GM12865 (cell line): Measurements from ENCODE around the gene HOGA1.
A peak's percentile ranks its signal among the peaks of the same experiment; 100 is the strongest.
"Not testable (repeated sequence)": the region's sequence is repeated elsewhere in the genome, so short reads cannot be mapped to it uniquely, and the experiment has no call there.

Experiments used
- DNase-seq: peaks from one replicate; pipeline ENCODE4 v3.0.0; 2010; ENCODE audit warnings: low read depth
- H3K4me3 ChIP-seq: 2 replicates; pipeline ENCODE4 v1.5.1; 2011; ENCODE audit warnings: mild to moderate bottlenecking, low read depth, low read length, control low read depth
- CTCF ChIP-seq: IDR thresholded peaks from 2 replicates; pipeline ENCODE4 v1.5.1; 2011; ENCODE audit warnings: low read length, control low read depth, low read depth, inconsistent platforms; ENCODE audit not compliant: insufficient read depth; ENCODE audit errors: missing control alignments

HOGA1 gene

GRCh38 chr10:97548828-97549455, 35.2 kb upstream of the HOGA1 start:
- DNase-seq, result no peak
- no peak overlapping the region for H3K4me3 ChIP-seq
- no peak for TF ChIP-seq CTCF

GRCh38 chr10:97549587-97550322, 34.4 kb upstream of the HOGA1 start:
- no peak overlapping the region for H3K4me3 ChIP-seq
- TF ChIP-seq CTCF, result no peak
- DNase-seq, result no peak

- no peak for TF ChIP-seq CTCF
- no peak for DNase-seq
- no peak overlapping the region for H3K4me3 ChIP-seq
Observed at GRCh38 chr10:97550336-97551149, 33.6 kb upstream of the HOGA1 start.

GRCh38 chr10:97551271-97551670, 32.9 kb upstream of the HOGA1 start:
- no peak for TF ChIP-seq CTCF
- DNase-seq, result no peak
- no peak overlapping the region for H3K4me3 ChIP-seq

GRCh38 chr10:97553575-97554031, 30.6 kb upstream of the HOGA1 start:
- peak; percentile 81 for DNase-seq
- no peak overlapping the region for H3K4me3 ChIP-seq
- TF ChIP-seq CTCF, result peak; percentile 86

DNA sequence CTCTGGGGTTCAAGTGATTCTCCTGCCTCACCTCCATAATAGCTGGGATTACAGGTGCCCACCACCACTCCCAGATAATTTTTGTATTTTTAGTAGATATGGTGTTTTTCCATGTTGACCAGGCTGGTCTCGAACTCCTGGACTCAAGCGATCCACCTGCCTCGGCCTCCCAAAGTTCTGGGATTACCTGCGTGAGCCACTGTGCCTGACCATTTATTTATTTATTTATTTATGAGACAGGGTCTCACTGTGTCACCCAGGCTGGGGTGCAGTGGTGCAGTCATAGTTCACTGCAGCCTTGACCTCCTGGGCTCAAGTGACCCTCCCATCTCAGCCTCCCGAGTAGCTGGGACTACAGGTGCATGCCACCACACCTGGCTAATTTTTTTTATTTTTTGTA, 29.9 kb upstream of the HOGA1 start:
- DNase-seq, result not testable (repeated sequence)

GRCh38 chr10:97555541-97555940, 28.6 kb upstream of the HOGA1 start:
- peak; percentile 83 for DNase-seq
- peak overlapping the region; percentile 49; the same call in 1 of the 2 replicates for H3K4me3 ChIP-seq

More for the DNA sequence above, 29.9 kb upstream of the HOGA1 start:
- H3K4me3 ChIP-seq, result not testable (repeated sequence)

DNA sequence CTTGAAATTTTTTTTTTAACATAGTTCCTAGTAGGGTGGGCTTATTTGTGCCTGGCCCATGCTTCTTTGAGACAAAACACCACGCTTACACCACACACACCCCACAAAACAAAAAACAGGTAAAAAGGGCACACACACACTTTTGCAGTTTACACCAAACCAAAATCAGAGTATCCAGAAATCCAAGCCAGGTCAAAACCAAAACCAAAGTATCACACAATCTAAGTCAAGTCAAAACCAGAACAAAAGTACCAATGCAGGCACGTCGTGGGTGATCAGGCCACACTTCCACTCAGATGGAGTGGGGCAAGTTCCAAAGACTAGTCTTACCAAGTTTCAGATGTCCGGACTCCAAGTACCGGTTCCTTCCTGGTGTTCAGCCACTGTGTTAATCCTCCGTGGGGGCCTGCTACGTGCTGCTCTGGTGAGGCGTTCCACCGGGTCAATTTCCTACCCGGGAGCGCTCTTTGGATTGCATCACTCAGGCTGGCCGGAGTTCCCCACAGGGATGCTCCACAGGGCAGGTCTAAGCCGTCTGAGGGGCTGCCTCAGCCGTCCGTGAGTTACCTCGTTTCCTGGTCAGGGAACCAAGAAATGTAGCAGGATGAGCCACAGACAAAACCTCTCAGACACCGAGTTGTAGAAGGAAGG, 23.3 kb upstream of the HOGA1 start:
- H3K4me3 ChIP-seq, result peak overlapping the region; percentile 68
- DNase-seq, result peak; percentile 56

DNA sequence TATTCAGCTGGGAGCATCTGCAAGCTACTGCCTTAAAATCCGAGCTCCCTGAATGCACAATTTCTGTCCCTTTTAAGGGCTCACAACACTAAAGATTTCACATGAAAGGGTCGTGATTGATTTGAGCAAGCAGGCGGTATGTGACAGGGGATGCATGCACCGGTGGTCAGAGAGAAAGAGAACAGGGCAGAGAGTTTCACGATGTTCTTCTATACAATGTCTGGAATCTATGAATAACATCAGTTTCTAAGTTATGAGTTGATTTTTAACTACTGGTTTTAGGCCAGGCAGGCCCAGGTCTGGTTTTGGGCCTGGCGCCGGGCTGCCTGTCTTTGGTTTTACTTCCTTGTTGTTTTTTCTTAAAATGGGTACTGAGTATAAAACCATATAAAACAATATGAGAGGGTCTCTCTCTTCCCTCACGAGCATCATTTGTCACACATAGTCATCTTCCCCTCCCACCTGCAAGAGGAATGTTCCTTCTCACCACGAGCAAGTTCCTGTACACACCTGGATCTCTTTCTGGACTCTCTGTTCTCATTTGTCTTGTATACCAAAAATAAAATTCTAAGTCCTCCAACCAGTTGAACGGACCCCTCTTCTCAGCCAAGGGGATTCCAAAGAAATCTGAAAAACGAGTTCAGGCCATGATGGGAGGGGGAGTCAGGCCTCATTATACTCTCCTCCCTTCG, 22.7 kb upstream of the HOGA1 start:
- peak; percentile 63 for DNase-seq
- H3K4me3 ChIP-seq, result peak overlapping the region; percentile 68

DNA sequence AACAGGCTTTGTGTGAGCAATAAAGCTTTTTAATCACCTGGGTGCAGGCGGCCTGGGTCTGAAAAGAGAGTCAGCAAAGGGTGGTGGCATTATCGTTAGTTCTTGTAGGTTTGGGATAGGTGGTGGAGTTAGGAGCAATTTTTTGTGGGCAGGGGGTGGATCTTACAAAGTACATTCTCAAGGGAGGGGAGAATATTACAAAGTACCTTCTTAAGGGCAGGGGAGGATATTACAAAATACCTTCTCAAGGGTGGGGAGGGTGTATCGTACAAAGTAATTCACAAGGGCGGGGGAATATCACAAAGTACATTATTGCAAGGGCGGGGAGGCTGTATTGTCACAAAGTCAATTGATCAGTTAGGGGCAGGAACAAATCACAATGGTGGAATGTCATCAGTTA, 21.9 kb upstream of the HOGA1 start:
- not testable (repeated sequence) for H3K4me3 ChIP-seq, DNase-seq
